SU-DHL-6 (cell line): ENCODE results near the gene IQSEC2.

Experiments
- H2AFZ ChIP-seq: fragments of 200-600 bp; sonication (generic); 2 replicates; pipeline ENCODE4 v1.6.1; 2014; ENCODE audit warnings: low read depth, mild to moderate bottlenecking, moderate library complexity, mixed read lengths, antibody characterized with exemption, low read length; ENCODE audit not compliant: severe bottlenecking
- H3F3A ChIP-seq: fragments of 200-600 bp; shearing (Covaris generic); 2 replicates; pipeline ENCODE4 v1.6.0; 2016; ENCODE audit warnings: antibody characterized with exemption, mild to moderate bottlenecking; ENCODE audit not compliant: insufficient read depth
- H3K27ac ChIP-seq: fragments of 200-600 bp; sonication (generic); 2 replicates; pipeline ENCODE4 v1.5.1; 2016; ENCODE audit warnings: low read depth, mild to moderate bottlenecking, low read length, moderate library complexity, mixed read lengths
- H3K27me3 ChIP-seq: fragments of 200-600 bp; sonication (generic), shearing (Covaris generic); 2 replicates; pipeline ENCODE4 v1.6.0; 2014; ENCODE audit warnings: mild to moderate bottlenecking, low read length
- H3K36me3 ChIP-seq: fragments of 200-600 bp; sonication (generic); 2 replicates; pipeline ENCODE4 v1.6.1; 2014; ENCODE audit warnings: mild to moderate bottlenecking, low read length, mixed read lengths
- H3K4me2 ChIP-seq: fragments of 300-600, 200-600 bp; shearing (Covaris generic), sonication (generic); 2 replicates; pipeline ENCODE4 v1.6.0; 2014; ENCODE audit warnings: low read length, low read depth, mild to moderate bottlenecking; ENCODE audit not compliant: poor library complexity, severe bottlenecking
- H3K4me3 ChIP-seq: fragments of 200-600 bp; sonication (generic); 2 replicates; pipeline ENCODE4 v1.5.1; 2014; ENCODE audit warnings: antibody characterized with exemption, low read length, mild to moderate bottlenecking, mixed read lengths; ENCODE audit not compliant: insufficient read depth, poor library complexity, severe bottlenecking
- H3K79me2 ChIP-seq: fragments of 200-600 bp; sonication (generic); 2 replicates; pipeline ENCODE4 v1.6.1; 2014; ENCODE audit warnings: mild to moderate bottlenecking, low read length, moderate library complexity; ENCODE audit not compliant: insufficient read depth
- H3K9ac ChIP-seq: fragments of 200-600 bp; sonication (generic); 2 replicates; pipeline ENCODE4 v1.7.0; 2014; ENCODE audit warnings: mild to moderate bottlenecking, low read length
- H3K9me2 ChIP-seq: fragments of 200-600 bp; sonication (generic); replicated peaks from 2 replicates; pipeline ENCODE4 v1.6.1; 2014; ENCODE audit warnings: low read length; ENCODE audit not compliant: insufficient read depth
- H3K9me3 ChIP-seq: fragments of 200-600 bp; sonication (generic); 2 replicates; pipeline ENCODE4 v1.6.1; 2014; ENCODE audit warnings: low read length, mixed read lengths; ENCODE audit not compliant: insufficient read depth
- H4K20me1 ChIP-seq: fragments of 200-600 bp; sonication (generic); 2 replicates; pipeline ENCODE4 v1.6.1; 2014; ENCODE audit warnings: low read depth, mild to moderate bottlenecking, antibody characterized with exemption, low read length, moderate library complexity, mixed read lengths
- CTCF ChIP-seq: fragments of 200-600 bp; sonication (generic); IDR thresholded peaks from one replicate; pipeline ENCODE4 v1.5.1; 2017; ENCODE audit warnings: antibody characterized with exemption, mild to moderate bottlenecking, low read length, moderate library complexity; ENCODE audit not compliant: insufficient read depth, poor library complexity, severe bottlenecking
- EZH2phosphoT487 ChIP-seq: fragments of 200-600 bp; sonication (generic), shearing (Covaris generic); conservative IDR thresholded peaks from 2 replicates; pipeline ENCODE4 v1.6.1; 2018; ENCODE audit warnings: mild to moderate bottlenecking, antibody characterized with exemption, low read length, moderate library complexity, mixed read lengths

IQSEC2 gene

GRCh38 chrX:53321230-53321942 lies 40.0 kb upstream of the IQSEC2 start:
- Histone ChIP-seq H3K27me3 (no peaks in the 10 kb centered on the region), H3K9me2 (no peaks in the 10 kb centered on the region), H3K4me2 (no peak overlapping the region), H3K4me3 (no peak overlapping the region), H2AFZ (no peak overlapping the region), H3F3A (no peaks in the 10 kb centered on the region), H3K79me2 (no peaks in the 10 kb centered on the region), H3K27ac (no peak overlapping the region), H4K20me1 (no peaks in the 10 kb centered on the region), H3K9ac (no peak overlapping the region), H3K36me3 (no peaks in the 10 kb centered on the region), H3K9me3 (no peaks in the 10 kb centered on the region)
- no peak for TF ChIP-seq EZH2phosphoT487
- no peak for TF ChIP-seq CTCF

- Histone ChIP-seq H3K9me3 (no peaks in the 10 kb centered on the region), H3K79me2 (no peaks in the 10 kb centered on the region), H3K27me3 (no peaks in the 10 kb centered on the region), H3K27ac (no peak overlapping the region), H2AFZ (no peak overlapping the region), H3K9me2 (no peaks in the 10 kb centered on the region), H3K4me2 (no peak overlapping the region), H3K4me3 (no peak overlapping the region), H3K36me3 (no peaks in the 10 kb centered on the region), H3F3A (no peaks in the 10 kb centered on the region), H3K9ac (no peak overlapping the region), H4K20me1 (no peaks in the 10 kb centered on the region)
- TF ChIP-seq EZH2phosphoT487, result no peak
Observed at GRCh38 chrX:53320543-53321229, 39.3 kb upstream of the IQSEC2 start.

- Histone ChIP-seq H3K4me2 (no peak overlapping the region), H4K20me1 (no peaks in the 10 kb centered on the region), H3K79me2 (no peaks in the 10 kb centered on the region), H3K36me3 (no peaks in the 10 kb centered on the region), H3K27me3 (no peaks in the 10 kb centered on the region), H3K4me3 (no peak overlapping the region), H3K9me2 (no peaks in the 10 kb centered on the region), H3F3A (no peaks in the 10 kb centered on the region), H3K27ac (no peak overlapping the region), H2AFZ (no peak overlapping the region), H3K9me3 (no peaks in the 10 kb centered on the region), H3K9ac (no peak overlapping the region)
- TF ChIP-seq EZH2phosphoT487, result no peak
- no peak for TF ChIP-seq CTCF
Observed at GRCh38 chrX:53319614-53320542, 38.5 kb upstream of the IQSEC2 start.
